Lung microvascular endothelial cell (primary cell): Measurements from ENCODE around the gene F11R. TPM values are rescaled to one million over a fixed set of nuclear protein-coding genes. Genes with fewer than 3 reads are reported as not detected.
"Not testable (repeated sequence)": the region's sequence is repeated elsewhere in the genome, so short reads cannot be mapped to it uniquely, and the experiment has no call there.

Source experiments
- DNase-seq, 2 donors: peaks; one replicate each; pipeline versions ENCODE4 v3.0.0 to v3.0.0-alpha.2; 2010; ENCODE audit warnings: low read depth in 2 of 2
- total RNA-seq: library from RNA; depleted of rRNA; stranded (reverse); fragments of >200 nt; gene quantifications from 2 replicates; pipeline ENCODE4 v1.2.1, GENCODE V29; 2014

The F11R gene
- total RNA-seq, result 49.3 and 150 TPM in 2 replicates

- DNase-seq, result peak; percentile 78 to 85
Observed at GRCh38 chr1:161020509-161021164, at the start of gene F11R. F11R (minus strand) TSS chr1:161021152; CDS start chr1:161021073, 79 bp downstream.

GRCh38 chr1:161069731-161070270 is 48.8 kb upstream of the F11R start, which contains the start of gene ARHGAP30:
ARHGAP30 (minus strand) TSS chr1:161069891; CDS start chr1:161069624, 267 bp downstream.
- no peak for DNase-seq

GRCh38 chr1:161069241-161069640 is 48.3 kb upstream of the F11R start:
- DNase-seq, result no peak

- DNase-seq, result peak in 1 of 2 donors; percentile 30
Observed at GRCh38 chr1:161068306-161069234, 47.6 kb upstream of the F11R start.

- no peak for DNase-seq
Observed at GRCh38 chr1:161066694-161067093, 45.7 kb upstream of the F11R start.

GRCh38 chr1:161065681-161066080 is 44.7 kb upstream of the F11R start:
- not testable (repeated sequence) for DNase-seq

GRCh38 chr1:161063936-161064335 is 43.0 kb upstream of the F11R start:
- DNase-seq, result not testable (repeated sequence)

- no peak for DNase-seq
Observed at GRCh38 chr1:161061419-161061818, 40.5 kb upstream of the F11R start.

- DNase-seq, result no peak
Observed at GRCh38 chr1:161059293-161059692, 38.3 kb upstream of the F11R start.

- no peak for DNase-seq
Observed at GRCh38 chr1:161054805-161055204, 33.9 kb upstream of the F11R start.

GRCh38 chr1:161054232-161054631 is 33.3 kb upstream of the F11R start:
- no peak for DNase-seq

- DNase-seq, result peak in 1 of 2 donors; percentile 40
Observed at GRCh38 chr1:161052899-161053298, 31.9 kb upstream of the F11R start.

- DNase-seq, result no peak
Observed at GRCh38 chr1:161051219-161051618, 30.3 kb upstream of the F11R start.

GRCh38 chr1:161048949-161049722 is 28.2 kb upstream of the F11R start:
- no peak for DNase-seq

GRCh38 chr1:161047436-161048420 is 26.8 kb upstream of the F11R start:
- DNase-seq, result no peak

GRCh38 chr1:161046605-161047228 is 25.8 kb upstream of the F11R start:
- peak in 1 of 2 donors; percentile 14 for DNase-seq

- peak; percentile 97 to 98 for DNase-seq
Observed at GRCh38 chr1:161045736-161046604, 25.0 kb upstream of the F11R start, which contains the start of gene USF1. USF1 (minus strand) TSS chr1:161045977; CDS start chr1:161043275, 2,702 bp downstream.

- peak; percentile 57 to 75 for DNase-seq
Observed at GRCh38 chr1:161044908-161045735, 24.2 kb upstream of the F11R start.
